Esophagus muscularis mucosa (tissue), 3 donors: ENCODE results near the gene PLAAT5.

Source experiments
- CTCF ChIP-seq, 3 experiments: fragments of 200-600 bp in 2 of 3; fragments of 450-650 bp in 1 of 3; sonication (generic) in 2 of 3; IDR thresholded peaks; one replicate each; pipeline ENCODE4 v1.5.1; 2017 to 2019; ENCODE audit warnings: antibody characterized with exemption in 3 of 3, mild to moderate bottlenecking in 2 of 3, moderate library complexity in 1 of 3
- POLR2A ChIP-seq: fragments of 450-650 bp; IDR thresholded peaks from one replicate; pipeline ENCODE4 v1.6.1; 2017; ENCODE audit warnings: antibody characterized with exemption, moderate library complexity, mild to moderate bottlenecking, low read depth
- POLR2AphosphoS5 ChIP-seq, 2 donors: sonication (generic); formaldehyde crosslinking; IDR thresholded peaks; one replicate each; pipeline ENCODE4 v1.6.1; 2017; ENCODE audit warnings: antibody characterized with exemption in 2 of 2

GRCh38 chr11:63521896-63522295 lies 30.9 kb upstream of the PLAAT5 start:
- TF ChIP-seq CTCF (IDR thresholded peaks at IDR 0.05) (no peak), POLR2AphosphoS5 (IDR thresholded peaks at IDR 0.05) (no peak), POLR2A (no peak)
